K562 (cell line): Measurements from ENCODE around the gene CDC42EP5. TPM values are rescaled to one million over a fixed set of nuclear protein-coding genes. Genes with fewer than 3 reads are reported as not detected.

Experiments used
- ARID4B ChIP-seq: sonication (generic); formaldehyde crosslinking; IDR thresholded peaks from 2 replicates; pipeline ENCODE4 v1.8.0; 2022; ENCODE audit warnings: mild to moderate bottlenecking, missing genetic modification reagents
- BRD9 ChIP-seq: fragments of 450-650 bp; IDR thresholded peaks from 2 replicates; pipeline ENCODE4 v1.6.1; 2018; ENCODE audit warnings: low read depth; ENCODE audit not compliant: partially characterized antibody
- ETS2 ChIP-seq: IDR thresholded peaks from 2 replicates; pipeline ENCODE4 v1.6.1; 2016; ENCODE audit warnings: borderline replicate concordance, missing genetic modification characterization, mild to moderate bottlenecking, moderate library complexity, missing compliant biosample characterization; ENCODE audit not compliant: poor library complexity, severe bottlenecking
- EWSR1 ChIP-seq: fragments of 450-650 bp; IDR thresholded peaks from 2 replicates; pipeline ENCODE4 v1.6.1; 2018; ENCODE audit warnings: borderline replicate concordance, mild to moderate bottlenecking, low read depth, moderate library complexity; ENCODE audit not compliant: partially characterized antibody
- HDAC6 ChIP-seq: IDR thresholded peaks from 2 replicates; pipeline ENCODE4 v1.6.1; 2012; ENCODE audit warnings: low read depth, mild to moderate bottlenecking, control low read depth, inconsistent platforms, low read length, moderate library complexity
- ILF3 ChIP-seq: fragments of 450-650 bp; IDR thresholded peaks from 2 replicates; pipeline ENCODE4 v1.6.1; 2018; ENCODE audit warnings: antibody characterized with exemption, mild to moderate bottlenecking, moderate library complexity, borderline replicate concordance
- NFIC ChIP-seq: fragments of 450-650 bp; IDR thresholded peaks from 2 replicates; pipeline ENCODE4 v1.6.1; 2017; ENCODE audit warnings: mild to moderate bottlenecking, inconsistent platforms
- POLR2AphosphoS2 ChIP-seq: IDR thresholded peaks from 2 replicates; pipeline ENCODE4 v1.6.1; 2012; ENCODE audit warnings: low read length, improper control_type of control experiment
- TAL1 ChIP-seq: fragments of 450-650 bp; IDR thresholded peaks from 2 replicates; pipeline ENCODE4 v1.6.1; 2016; ENCODE audit warnings: mild to moderate bottlenecking
- ZEB2 ChIP-seq: fragments of 450-650 bp; IDR thresholded peaks from 2 replicates; pipeline ENCODE4 v1.6.1; 2016
- ZNF79 ChIP-seq: fragments of 250-450 bp; sonication (Bioruptor Pico); IDR thresholded peaks from 2 replicates; pipeline ENCODE4 v1.4.0; 2020; ENCODE audit warnings: low read depth, mild to moderate bottlenecking, moderate library complexity
- polyA plus RNA-seq, 8 experiments: library from polyadenylated mRNA; depleted of rRNA in 4 of 8; stranded (reverse) in 5 of 8; unstranded in 3 of 8; fragments of >200 nt; fragmentation: Nextera tagmentation in 2 of 8; fragmentation: Illumina TruSeq in 1 of 8; extraction: Ambion mirVana in 2 of 8; extraction: Trizol in 1 of 8; gene quantifications; 2 replicates each; pipeline versions ENCODE4 v1.2.1 to v1.2.3, GENCODE V29; 2011 to 2014; ENCODE audit warnings: inconsistent platforms in 1 of 8, missing spikeins in 1 of 8
- total RNA-seq, 7 experiments: library from RNA; depleted of rRNA in 6 of 7; stranded (reverse); fragments of >200 nt in 6 of 7; fragmentation: Illumina TruSeq in 2 of 7; extraction: Trizol in 2 of 7; gene quantifications; 2 replicates each; pipeline versions ENCODE4 v1.2.1 to v1.2.3, GENCODE V29; 2011 to 2021; ENCODE audit warnings: low replicate concordance in 1 of 7
- TF ChIP-seq, protein P1 (sequence below): fragments of 250-450 bp; sonication (Bioruptor Pico); IDR thresholded peaks from 2 replicates; pipeline ENCODE4 v1.5.0; 2020; ENCODE audit warnings: mild to moderate bottlenecking
- TF ChIP-seq, protein P2 (sequence below): sonication (generic); formaldehyde crosslinking; IDR thresholded peaks from 2 replicates; pipeline ENCODE4 v1.8.1; 2023; ENCODE audit warnings: missing genetic modification reagents, mild to moderate bottlenecking, borderline replicate concordance
- TF ChIP-seq, protein P3 (sequence below): fragments of 450-650 bp; IDR thresholded peaks from one replicate; pipeline ENCODE4 v1.6.1; 2018; ENCODE audit warnings: mild to moderate bottlenecking, moderate library complexity; ENCODE audit not compliant: partially characterized antibody
- TF ChIP-seq, protein P4 (sequence below): fragments of 250-450 bp; sonication (Bioruptor Pico); IDR thresholded peaks from 2 replicates; pipeline ENCODE4 v1.8.0; 2022; ENCODE audit warnings: moderate library complexity, mild to moderate bottlenecking, inconsistent platforms

CDC42EP5 gene
- total and polyA plus RNA-seq, 9 of the 15 experiments (the other 6 are each of a cell fraction or from before 2014, with no cell fraction given): 0.15 to 0.38 TPM; not detected in 7

GRCh38 chr19:54470276-54470887 lies 2.7 kb downstream of the CDC42EP5 start (continued):
- TF ChIP-seq, protein P1, sequence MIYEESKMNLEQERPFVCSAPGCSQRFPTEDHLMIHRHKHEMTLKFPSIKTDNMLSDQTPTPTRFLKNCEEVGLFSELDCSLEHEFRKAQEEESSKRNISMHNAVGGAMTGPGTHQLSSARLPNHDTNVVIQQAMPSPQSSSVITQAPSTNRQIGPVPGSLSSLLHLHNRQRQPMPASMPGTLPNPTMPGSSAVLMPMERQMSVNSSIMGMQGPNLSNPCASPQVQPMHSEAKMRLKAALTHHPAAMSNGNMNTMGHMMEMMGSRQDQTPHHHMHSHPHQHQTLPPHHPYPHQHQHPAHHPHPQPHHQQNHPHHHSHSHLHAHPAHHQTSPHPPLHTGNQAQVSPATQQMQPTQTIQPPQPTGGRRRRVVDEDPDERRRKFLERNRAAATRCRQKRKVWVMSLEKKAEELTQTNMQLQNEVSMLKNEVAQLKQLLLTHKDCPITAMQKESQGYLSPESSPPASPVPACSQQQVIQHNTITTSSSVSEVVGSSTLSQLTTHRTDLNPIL: no peak
- TF ChIP-seq BRD9 (no peak), NFIC (no peak), ILF3 (no peak), ETS2 (no peak), ZNF79 (CRISPR knock-in tag) (no peak), ZEB2 (no peak), ARID4B (CRISPR knock-in tag) (no peak), TAL1 (no peak), POLR2AphosphoS2 (no peak), HDAC6 (no peak), EWSR1 (no peak)
- TF ChIP-seq, protein P2, sequence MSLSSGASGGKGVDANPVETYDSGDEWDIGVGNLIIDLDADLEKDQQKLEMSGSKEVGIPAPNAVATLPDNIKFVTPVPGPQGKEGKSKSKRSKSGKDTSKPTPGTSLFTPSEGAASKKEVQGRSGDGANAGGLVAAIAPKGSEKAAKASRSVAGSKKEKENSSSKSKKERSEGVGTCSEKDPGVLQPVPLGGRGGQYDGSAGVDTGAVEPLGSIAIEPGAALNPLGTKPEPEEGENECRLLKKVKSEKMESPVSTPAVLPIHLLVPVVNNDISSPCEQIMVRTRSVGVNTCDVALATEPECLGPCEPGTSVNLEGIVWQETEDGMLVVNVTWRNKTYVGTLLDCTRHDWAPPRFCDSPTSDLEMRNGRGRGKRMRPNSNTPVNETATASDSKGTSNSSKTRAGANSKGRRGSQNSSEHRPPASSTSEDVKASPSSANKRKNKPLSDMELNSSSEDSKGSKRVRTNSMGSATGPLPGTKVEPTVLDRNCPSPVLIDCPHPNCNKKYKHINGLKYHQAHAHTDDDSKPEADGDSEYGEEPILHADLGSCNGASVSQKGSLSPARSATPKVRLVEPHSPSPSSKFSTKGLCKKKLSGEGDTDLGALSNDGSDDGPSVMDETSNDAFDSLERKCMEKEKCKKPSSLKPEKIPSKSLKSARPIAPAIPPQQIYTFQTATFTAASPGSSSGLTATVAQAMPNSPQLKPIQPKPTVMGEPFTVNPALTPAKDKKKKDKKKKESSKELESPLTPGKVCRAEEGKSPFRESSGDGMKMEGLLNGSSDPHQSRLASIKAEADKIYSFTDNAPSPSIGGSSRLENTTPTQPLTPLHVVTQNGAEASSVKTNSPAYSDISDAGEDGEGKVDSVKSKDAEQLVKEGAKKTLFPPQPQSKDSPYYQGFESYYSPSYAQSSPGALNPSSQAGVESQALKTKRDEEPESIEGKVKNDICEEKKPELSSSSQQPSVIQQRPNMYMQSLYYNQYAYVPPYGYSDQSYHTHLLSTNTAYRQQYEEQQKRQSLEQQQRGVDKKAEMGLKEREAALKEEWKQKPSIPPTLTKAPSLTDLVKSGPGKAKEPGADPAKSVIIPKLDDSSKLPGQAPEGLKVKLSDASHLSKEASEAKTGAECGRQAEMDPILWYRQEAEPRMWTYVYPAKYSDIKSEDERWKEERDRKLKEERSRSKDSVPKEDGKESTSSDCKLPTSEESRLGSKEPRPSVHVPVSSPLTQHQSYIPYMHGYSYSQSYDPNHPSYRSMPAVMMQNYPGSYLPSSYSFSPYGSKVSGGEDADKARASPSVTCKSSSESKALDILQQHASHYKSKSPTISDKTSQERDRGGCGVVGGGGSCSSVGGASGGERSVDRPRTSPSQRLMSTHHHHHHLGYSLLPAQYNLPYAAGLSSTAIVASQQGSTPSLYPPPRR (CRISPR knock-in tag): no peak
- TF ChIP-seq, protein P3, sequence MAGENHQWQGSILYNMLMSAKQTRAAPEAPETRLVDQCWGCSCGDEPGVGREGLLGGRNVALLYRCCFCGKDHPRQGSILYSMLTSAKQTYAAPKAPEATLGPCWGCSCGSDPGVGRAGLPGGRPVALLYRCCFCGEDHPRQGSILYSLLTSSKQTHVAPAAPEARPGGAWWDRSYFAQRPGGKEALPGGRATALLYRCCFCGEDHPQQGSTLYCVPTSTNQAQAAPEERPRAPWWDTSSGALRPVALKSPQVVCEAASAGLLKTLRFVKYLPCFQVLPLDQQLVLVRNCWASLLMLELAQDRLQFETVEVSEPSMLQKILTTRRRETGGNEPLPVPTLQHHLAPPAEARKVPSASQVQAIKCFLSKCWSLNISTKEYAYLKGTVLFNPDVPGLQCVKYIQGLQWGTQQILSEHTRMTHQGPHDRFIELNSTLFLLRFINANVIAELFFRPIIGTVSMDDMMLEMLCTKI: no peak
- TF ChIP-seq, protein P4, sequence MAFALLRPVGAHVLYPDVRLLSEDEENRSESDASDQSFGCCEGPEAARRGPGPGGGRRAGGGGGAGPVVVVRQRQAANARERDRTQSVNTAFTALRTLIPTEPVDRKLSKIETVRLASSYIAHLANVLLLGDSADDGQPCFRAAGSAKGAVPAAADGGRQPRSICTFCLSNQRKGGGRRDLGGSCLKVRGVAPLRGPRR (CRISPR knock-in tag): no peak
